ENCODE measurements around the gene PRKG1. TPM values are rescaled to one million over a fixed set of nuclear protein-coding genes. Genes with fewer than 3 reads are reported as not detected.

PRKG1 gene
- total RNA-seq, 1 donor from 2014 or later: 26.4 TPM

DNA sequence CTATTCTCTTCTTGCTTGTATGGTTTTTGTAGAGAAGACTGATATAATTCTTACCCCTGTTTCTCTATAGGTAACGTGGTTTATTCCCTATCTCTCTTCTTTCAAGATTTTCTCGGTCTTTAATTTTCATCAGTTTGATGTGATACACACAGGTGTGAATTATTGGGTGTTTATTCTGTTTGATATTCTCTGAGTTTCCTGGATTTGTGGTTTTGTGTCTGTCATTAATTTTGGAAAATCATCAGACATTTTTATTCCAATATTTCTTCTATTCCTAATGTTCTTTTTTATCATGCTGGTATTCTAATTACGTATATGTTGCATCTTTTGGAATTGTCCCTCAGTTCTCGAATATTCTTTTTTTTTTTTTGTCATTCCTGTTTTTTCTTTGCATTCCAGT, 850.1 kb downstream of the PRKG1 start:
- H4K20me1 ChIP-seq (ENCODE audit: low read depth): no peaks in the 10 kb centered on the region
- DNase-seq (ENCODE audit: low spot score): no peak
- no peak overlapping the region for H3K4me3 ChIP-seq
- TF ChIP-seq EZH2phosphoT487 (IDR thresholded peaks at IDR 0.05) (no peak), EZH2 (IDR thresholded peaks at IDR 0.05) (no peak)
- TF ChIP-seq, protein P1, sequence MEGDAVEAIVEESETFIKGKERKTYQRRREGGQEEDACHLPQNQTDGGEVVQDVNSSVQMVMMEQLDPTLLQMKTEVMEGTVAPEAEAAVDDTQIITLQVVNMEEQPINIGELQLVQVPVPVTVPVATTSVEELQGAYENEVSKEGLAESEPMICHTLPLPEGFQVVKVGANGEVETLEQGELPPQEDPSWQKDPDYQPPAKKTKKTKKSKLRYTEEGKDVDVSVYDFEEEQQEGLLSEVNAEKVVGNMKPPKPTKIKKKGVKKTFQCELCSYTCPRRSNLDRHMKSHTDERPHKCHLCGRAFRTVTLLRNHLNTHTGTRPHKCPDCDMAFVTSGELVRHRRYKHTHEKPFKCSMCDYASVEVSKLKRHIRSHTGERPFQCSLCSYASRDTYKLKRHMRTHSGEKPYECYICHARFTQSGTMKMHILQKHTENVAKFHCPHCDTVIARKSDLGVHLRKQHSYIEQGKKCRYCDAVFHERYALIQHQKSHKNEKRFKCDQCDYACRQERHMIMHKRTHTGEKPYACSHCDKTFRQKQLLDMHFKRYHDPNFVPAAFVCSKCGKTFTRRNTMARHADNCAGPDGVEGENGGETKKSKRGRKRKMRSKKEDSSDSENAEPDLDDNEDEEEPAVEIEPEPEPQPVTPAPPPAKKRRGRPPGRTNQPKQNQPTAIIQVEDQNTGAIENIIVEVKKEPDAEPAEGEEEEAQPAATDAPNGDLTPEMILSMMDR (IDR thresholded peaks at IDR 0.05): no peak
- Mint-ChIP-seq H3K4me3 (no peak overlapping the region), H3K36me3 (no peaks in the 10 kb centered on the region), H3K27ac (no peak overlapping the region), H3K9me3 (peaks cover 2% of the 10 kb centered on the region), H3K4me1 (peaks cover 11% of the 10 kb centered on the region), H3K27me3 (ENCODE audit: insufficient read depth, low read depth) (no peaks in the 10 kb centered on the region)
- H3F3A ChIP-seq (ENCODE audit: low read depth): peaks cover 5% of the 10 kb centered on the region
- no peaks in the 10 kb centered on the region for H3K79me2 ChIP-seq (ENCODE audit: low read depth)
- H3K27ac ChIP-seq: no peak overlapping the region
- H3K27me3 ChIP-seq: no peaks in the 10 kb centered on the region
- no peak overlapping the region for H3K9ac ChIP-seq
- no peak overlapping the region for H3K4me2 ChIP-seq
- peaks cover 3% of the 10 kb centered on the region for H3K36me3 ChIP-seq
- no peak overlapping the region for H2AFZ ChIP-seq (replicated peaks)
- peaks cover 35% of the 10 kb centered on the region for H3K4me1 ChIP-seq
- no peaks in the 10 kb centered on the region for H3K9me3 ChIP-seq (ENCODE audit: low read depth)

DNA sequence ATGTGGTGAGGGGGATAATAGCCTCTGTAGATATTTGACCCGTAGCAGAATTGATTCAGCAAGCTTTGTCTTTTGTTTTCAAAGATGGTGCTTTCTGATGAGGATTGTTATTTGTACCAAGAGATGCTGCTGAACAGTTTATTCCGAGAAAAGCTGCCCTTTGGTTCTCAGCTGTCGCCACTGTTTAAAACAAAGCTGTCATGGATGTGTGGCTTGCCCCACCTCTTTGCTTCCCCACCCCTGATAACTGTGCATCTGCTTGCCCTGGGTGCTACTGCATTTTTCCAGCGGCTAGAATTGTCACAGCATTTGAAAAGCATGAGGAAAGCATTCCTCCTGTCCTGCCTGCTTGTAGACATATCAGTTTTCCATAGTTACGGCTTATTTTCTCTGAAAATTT, 852.0 kb downstream of the PRKG1 start:
- no peaks in the 10 kb centered on the region for H3K27me3 Mint-ChIP-seq (ENCODE audit: insufficient read depth, low read depth)
- Histone ChIP-seq H3K9ac (no peak overlapping the region), H3K27me3 (no peaks in the 10 kb centered on the region), H3K79me2 (ENCODE audit: low read depth) (no peaks in the 10 kb centered on the region), H4K20me1 (ENCODE audit: low read depth) (no peaks in the 10 kb centered on the region), H3K4me3 (no peak overlapping the region), H3K4me2 (peak overlapping the region; percentile 11), H3K4me1 (peaks cover 22% of the 10 kb centered on the region), H2AFZ (replicated peaks) (no peak overlapping the region), H3K9me3 (ENCODE audit: low read depth) (no peaks in the 10 kb centered on the region), H3K36me3 (peaks cover 3% of the 10 kb centered on the region), H3K27ac (no peak overlapping the region), H3F3A (ENCODE audit: low read depth) (no peaks in the 10 kb centered on the region)
- H3K4me3 Mint-ChIP-seq: no peak overlapping the region
- peaks cover 8% of the 10 kb centered on the region for H3K4me1 Mint-ChIP-seq
- no peaks in the 10 kb centered on the region for H3K36me3 Mint-ChIP-seq
- no peak overlapping the region for H3K27ac Mint-ChIP-seq
- peaks cover 2% of the 10 kb centered on the region for H3K9me3 Mint-ChIP-seq
- TF ChIP-seq EZH2 (IDR thresholded peaks at IDR 0.05) (no peak), EZH2phosphoT487 (IDR thresholded peaks at IDR 0.05) (no peak)
- DNase-seq (ENCODE audit: low spot score): no peak

DNA sequence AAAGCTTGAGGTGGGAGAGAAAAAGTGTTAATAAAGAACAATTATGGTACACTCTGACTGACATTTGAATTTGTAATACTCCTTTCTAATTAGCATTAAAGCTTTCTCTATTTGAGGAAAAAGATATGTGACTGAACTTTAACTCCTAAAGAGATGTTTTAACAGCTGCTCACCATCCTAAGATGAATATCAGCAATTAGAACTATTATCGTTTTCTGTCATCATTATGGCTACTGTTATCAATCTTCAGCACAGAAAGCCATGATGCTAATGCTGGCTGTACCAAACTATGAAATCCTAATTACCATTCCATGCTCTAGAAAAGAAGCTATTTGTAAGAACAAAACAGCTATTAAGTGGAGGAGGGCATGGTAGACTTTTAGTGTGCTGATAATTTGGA, 853.9 kb downstream of the PRKG1 start:
- H2AFZ ChIP-seq (replicated peaks): no peak overlapping the region
- H3K4me2 ChIP-seq: no peak overlapping the region
- peaks cover 26% of the 10 kb centered on the region for H3K4me1 ChIP-seq
- Mint-ChIP-seq H3K27ac (no peak overlapping the region), H3K9me3 (peaks cover 2% of the 10 kb centered on the region), H3K27me3 (ENCODE audit: insufficient read depth, low read depth) (no peaks in the 10 kb centered on the region), H3K4me1 (peaks cover 8% of the 10 kb centered on the region), H3K4me3 (no peak overlapping the region), H3K36me3 (no peaks in the 10 kb centered on the region)
- H3K79me2 ChIP-seq (ENCODE audit: low read depth): no peaks in the 10 kb centered on the region
- H3K9me3 ChIP-seq (ENCODE audit: low read depth): no peaks in the 10 kb centered on the region
- no peaks in the 10 kb centered on the region for H3F3A ChIP-seq (ENCODE audit: low read depth)
- H3K27me3 ChIP-seq: no peaks in the 10 kb centered on the region
- H3K9ac ChIP-seq: no peak overlapping the region
- no peak for DNase-seq (ENCODE audit: low spot score)
- H3K27ac ChIP-seq: no peak overlapping the region
- no peak overlapping the region for H3K4me3 ChIP-seq
- TF ChIP-seq EZH2phosphoT487 (IDR thresholded peaks at IDR 0.05): no peak
- TF ChIP-seq, protein P1 (IDR thresholded peaks at IDR 0.05): no peak
- TF ChIP-seq EZH2 (IDR thresholded peaks at IDR 0.05): no peak
- H3K36me3 ChIP-seq: peaks cover 3% of the 10 kb centered on the region
- H4K20me1 ChIP-seq (ENCODE audit: low read depth): no peaks in the 10 kb centered on the region

DNA sequence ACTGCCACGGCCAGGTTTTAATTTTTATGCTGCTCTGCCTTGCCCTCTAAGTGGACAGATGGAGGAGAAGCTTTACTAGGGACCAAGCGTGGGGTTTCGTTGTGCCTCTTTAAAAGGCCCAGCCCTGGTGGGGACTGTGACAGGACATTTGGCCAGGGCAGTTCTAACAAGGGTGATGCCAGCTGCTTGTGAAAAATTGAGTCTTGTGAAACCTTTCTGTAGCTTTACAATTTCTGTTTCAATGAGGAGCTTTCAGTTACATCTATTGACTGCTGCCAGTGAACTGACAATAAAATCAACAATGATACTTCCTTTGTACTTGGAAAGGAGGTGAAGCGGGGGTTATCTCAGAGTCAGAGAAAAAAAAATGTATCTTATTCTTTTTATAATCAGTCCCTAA, 858.2 kb downstream of the PRKG1 start:
- TF ChIP-seq, protein P1 (IDR thresholded peaks at IDR 0.05): no peak
- TF ChIP-seq EZH2phosphoT487 (IDR thresholded peaks at IDR 0.05) (no peak), EZH2 (IDR thresholded peaks at IDR 0.05) (no peak)
- H3K9me3 ChIP-seq (ENCODE audit: low read depth): no peaks in the 10 kb centered on the region
- no peak overlapping the region for H3K4me3 ChIP-seq
- H4K20me1 ChIP-seq (ENCODE audit: low read depth): no peaks in the 10 kb centered on the region
- no peaks in the 10 kb centered on the region for H3K36me3 Mint-ChIP-seq
- H3K9ac ChIP-seq: no peak overlapping the region
- H3K36me3 ChIP-seq: no peaks in the 10 kb centered on the region
- no peak for DNase-seq (ENCODE audit: low spot score)
- H3K4me2 ChIP-seq: no peak overlapping the region
- H3K4me1 ChIP-seq: peaks cover 17% of the 10 kb centered on the region
- no peak overlapping the region for H2AFZ ChIP-seq (replicated peaks)
- H3K27ac Mint-ChIP-seq: no peak overlapping the region
- H3K27me3 ChIP-seq: no peaks in the 10 kb centered on the region
- H3K79me2 ChIP-seq (ENCODE audit: low read depth): no peaks in the 10 kb centered on the region
- H3K4me3 Mint-ChIP-seq: no peak overlapping the region
- H3F3A ChIP-seq (ENCODE audit: low read depth): no peaks in the 10 kb centered on the region
- H3K27ac ChIP-seq: no peak overlapping the region
- no peaks in the 10 kb centered on the region for H3K9me3 Mint-ChIP-seq
- peaks cover 5% of the 10 kb centered on the region for H3K4me1 Mint-ChIP-seq
- no peaks in the 10 kb centered on the region for H3K27me3 Mint-ChIP-seq (ENCODE audit: insufficient read depth, low read depth)
